ENCODE measurements around the gene GAST. TPM values are rescaled to one million over a fixed set of nuclear protein-coding genes. Genes with fewer than 3 reads are reported as not detected.

GAST gene
- total and polyA plus RNA-seq, 2 of the 13 experiments (the other 11 are each of a cell fraction or from before 2014, with no cell fraction given), result 0.32 to 0.42 TPM

- TF ChIP-seq AFF4 (CRISPR knock-in tag; IDR thresholded peaks at IDR 0.05) (no peak), NCOA1 (CRISPR knock-in tag; IDR thresholded peaks at IDR 0.05) (no peak), ZFP1 (CRISPR knock-in tag; IDR thresholded peaks at IDR 0.05) (no peak), HOXA3 (CRISPR knock-in tag; IDR thresholded peaks at IDR 0.05) (peak; percentile 62; the same call in 1 of the 2 replicates), ZNF646 (CRISPR knock-in tag; IDR thresholded peaks at IDR 0.05) (no peak), MEF2D (CRISPR knock-in tag; IDR thresholded peaks at IDR 0.05) (no peak), GZF1 (CRISPR knock-in tag; IDR thresholded peaks at IDR 0.05) (no peak), MEIS2 (CRISPR knock-in tag; IDR thresholded peaks at IDR 0.05) (peak; percentile 91; the same call in 1 of the 2 replicates), HNF4A (CRISPR knock-in tag; IDR thresholded peaks at IDR 0.05) (peak; percentile 34; the same call in 1 of the 2 replicates), CREM (IDR thresholded peaks at IDR 0.05) (no peak), CREM (CRISPR knock-in tag; IDR thresholded peaks at IDR 0.05) (no peak), RXRA (CRISPR knock-in tag; IDR thresholded peaks at IDR 0.05) (peak; percentile 77), REL (CRISPR knock-in tag; conservative IDR thresholded peaks at IDR 0.05) (no peak), PRDM15 (CRISPR knock-in tag; IDR thresholded peaks at IDR 0.05) (no peak), HDAC6 (IDR thresholded peaks at IDR 0.05; ENCODE audit: low read depth, low read length) (no peak), ZSCAN21 (CRISPR knock-in tag; IDR thresholded peaks at IDR 0.05; ENCODE audit: borderline replicate concordance) (peak; percentile 32; the same call in 1 of the 2 replicates)
Measured at GRCh38 chr17:41666708-41667279, 45.3 kb upstream of the GAST start (continued).

All from HepG2 (cell line).